IMR-90 (cell line): ENCODE measurements around the gene UBFD1. TPM values are rescaled to one million over a fixed set of nuclear protein-coding genes. Genes with fewer than 3 reads are reported as not detected.

Experiments
- ATAC-seq: fragments of 200-7000 bp; cut with Tn5 transposase; 2 replicates; pipeline ENCODE4 v1.9.1; 2020; ENCODE audit warnings: low read depth, mild to moderate bottlenecking, moderate library complexity
- BruUV-seq: library from RNA; stranded (reverse); fragments of 400-500 nt; replicated peaks from 2 replicates; lab custom pipeline; 2021; lab: Mats Ljungman, UMichigan
- CTCF ChIA-PET: fragments of 300-600 bp; formaldehyde crosslinking; extraction: SDS; loops from one replicate; lab custom pipeline; 2021; ENCODE audit warnings: antibody characterized with exemption; lab: Yijun Ruan, JAX
- POLR2A ChIA-PET: fragments of 300-600 bp; sonication (Branson Sonifier 250); formaldehyde crosslinking; loops from one replicate; lab custom pipeline; 2022; ENCODE audit warnings: antibody characterized with exemption; ENCODE audit not compliant: unreplicated experiment; lab: Charles Lee
- DNase-seq: peaks from one replicate; pipeline ENCODE4 v3.0.0; 2013
- H2AFZ ChIP-seq: replicated peaks from 2 replicates; pipeline ENCODE3; 2013; ENCODE audit warnings: low read length, mild to moderate bottlenecking; ENCODE audit not compliant: poor library complexity
- H2AK5ac ChIP-seq: 2 replicates; pipeline ENCODE4 v1.6.1; 2013; ENCODE audit warnings: low read depth, low read length, inconsistent platforms
- H2AK9ac ChIP-seq: replicated peaks from 2 replicates; pipeline ENCODE3; 2013; ENCODE audit warnings: mild to moderate bottlenecking, low read depth, low read length, moderate library complexity; ENCODE audit not compliant: poor library complexity
- H2BK120ac ChIP-seq: 2 replicates; pipeline ENCODE4 v1.6.1; 2013; ENCODE audit warnings: low read depth, low read length, inconsistent platforms
- H2BK15ac ChIP-seq: 3 replicates; pipeline ENCODE4 v1.6.1; 2013; ENCODE audit warnings: low read depth, low read length, inconsistent platforms
- H2BK20ac ChIP-seq: 2 replicates; pipeline ENCODE4 v1.6.1; 2013; ENCODE audit warnings: low read depth, mild to moderate bottlenecking, inconsistent platforms, low read length, moderate library complexity
- H2BK5ac ChIP-seq: 2 replicates; pipeline ENCODE4 v1.6.1; 2013; ENCODE audit warnings: mild to moderate bottlenecking, low read depth, low read length, inconsistent platforms; ENCODE audit not compliant: poor library complexity, severe bottlenecking
- H3K14ac ChIP-seq: replicated peaks from 2 replicates; pipeline ENCODE4 v1.6.1; 2013; ENCODE audit warnings: low read depth, low read length, inconsistent platforms
- H3K18ac ChIP-seq: 2 replicates; pipeline ENCODE4 v1.6.1; 2013; ENCODE audit warnings: low read depth, low read length, control low read depth
- H3K23ac ChIP-seq: 2 replicates; pipeline ENCODE4 v1.6.1; 2013; ENCODE audit warnings: low read depth, low read length, inconsistent platforms
- H3K27ac ChIP-seq: 2 replicates; pipeline ENCODE4 v1.5.1; 2013; ENCODE audit warnings: mild to moderate bottlenecking, control low read depth, low read length; ENCODE audit not compliant: insufficient read depth
- H3K27me3 ChIP-seq: 2 replicates; pipeline ENCODE4 v1.6.1; 2013; ENCODE audit warnings: low read length; ENCODE audit not compliant: control insufficient read depth, insufficient read depth
- H3K36me3 ChIP-seq: 2 replicates; pipeline ENCODE4 v1.6.1; 2013; ENCODE audit warnings: low read length, mixed read lengths; ENCODE audit not compliant: control insufficient read depth, insufficient read depth
- H3K4ac ChIP-seq: 2 replicates; pipeline ENCODE4 v1.6.1; 2013; ENCODE audit warnings: low read depth, low read length, inconsistent platforms
- H3K4me1 ChIP-seq: 2 replicates; pipeline ENCODE4 v1.6.1; 2013; ENCODE audit warnings: low read length, mixed read lengths; ENCODE audit not compliant: control insufficient read depth, insufficient read depth
- H3K4me2 ChIP-seq: 2 replicates; pipeline ENCODE4 v1.6.1; 2013; ENCODE audit warnings: low read depth, mild to moderate bottlenecking, control low read depth, low read length, moderate library complexity
- H3K4me3 ChIP-seq: 2 replicates; pipeline ENCODE4 v1.5.1; 2013; ENCODE audit warnings: low read depth, mild to moderate bottlenecking, control low read depth, low read length, moderate library complexity; ENCODE audit not compliant: insufficient read depth
- H3K56ac ChIP-seq: 2 replicates; pipeline ENCODE4 v1.6.1; 2013; ENCODE audit warnings: low read length, inconsistent platforms; ENCODE audit not compliant: insufficient read depth; ENCODE audit errors: extremely low read depth
- H3K79me1 ChIP-seq, 2 experiments: 2 replicates each; pipeline ENCODE4 v1.6.1; 2013; ENCODE audit warnings: low read length in 2 of 2, inconsistent platforms in 1 of 2, low read depth in 1 of 2
- H3K9ac ChIP-seq: 2 replicates; pipeline ENCODE4 v1.6.1; 2013; ENCODE audit warnings: low read depth, low read length, control low read depth
- H3K9me1 ChIP-seq: 2 replicates; pipeline ENCODE4 v1.6.1; 2013; ENCODE audit warnings: low read length, inconsistent platforms; ENCODE audit not compliant: insufficient read depth
- H3K9me3 ChIP-seq: 2 replicates; pipeline ENCODE4 v1.6.1; 2013; ENCODE audit warnings: low read length; ENCODE audit not compliant: control insufficient read depth, insufficient read depth
- H4K20me1 ChIP-seq: 2 replicates; pipeline ENCODE4 v1.6.1; 2013; ENCODE audit warnings: low read length, inconsistent platforms; ENCODE audit not compliant: insufficient read depth
- H4K5ac ChIP-seq: 2 replicates; pipeline ENCODE4 v1.6.1; 2013; ENCODE audit warnings: mild to moderate bottlenecking, low read depth, low read length, control low read depth
- H4K8ac ChIP-seq, 2 experiments: 2 replicates each; pipeline ENCODE4 v1.6.1; 2013; ENCODE audit warnings: low read depth in 2 of 2, low read length in 2 of 2, control low read depth in 1 of 2, inconsistent platforms in 1 of 2
- H4K91ac ChIP-seq: 2 replicates; pipeline ENCODE4 v1.6.1; 2013; ENCODE audit warnings: low read depth, low read length, inconsistent platforms; ENCODE audit not compliant: insufficient read depth
- BHLHE40 ChIP-seq: fragments of 150-350 bp; IDR thresholded peaks from 2 replicates; pipeline ENCODE4 v1.6.1; 2016; ENCODE audit warnings: mild to moderate bottlenecking, low read depth, low read length
- MXI1 ChIP-seq: IDR thresholded peaks from 2 replicates; pipeline ENCODE4 v1.6.1; 2012; ENCODE audit warnings: low read depth, mild to moderate bottlenecking, low read length, moderate library complexity, borderline replicate concordance
- NFE2L2 ChIP-seq: fragments of 150-350 bp; IDR thresholded peaks from 2 replicates; pipeline ENCODE4 v1.6.1; 2016; ENCODE audit warnings: low read depth, mild to moderate bottlenecking, low read length
- POLR2A ChIP-seq: IDR thresholded peaks from 2 replicates; pipeline ENCODE4 v1.6.1; 2012; ENCODE audit warnings: mild to moderate bottlenecking, low read depth, low read length
- RAD21 ChIP-seq: IDR thresholded peaks from 2 replicates; pipeline ENCODE4 v1.6.1; 2012; ENCODE audit warnings: low read length, improper control_type of control experiment
- RCOR1 ChIP-seq: IDR thresholded peaks from 2 replicates; pipeline ENCODE4 v1.6.1; 2012; ENCODE audit warnings: mild to moderate bottlenecking, low read length, improper control_type of control experiment; ENCODE audit not compliant: insufficient replicate concordance
- RFX5 ChIP-seq: IDR thresholded peaks from 2 replicates; pipeline ENCODE4 v1.8.0; 2012; ENCODE audit warnings: low read depth, mild to moderate bottlenecking, low read length, moderate library complexity
- WGBS, 2 experiments: methylation state at CpG; one replicate each; pipeline versions ENCODE4 v1.1.5 to v1.1.7; 2013; ENCODE audit warnings: missing lambda C conversion rate in 2 of 2; ENCODE audit not compliant: insufficient read length in 1 of 2; ENCODE audit errors: extremely low coverage in 2 of 2; 5-methylcytosine and 5-hydroxymethylcytosine counted together
- dilution Hi-C: fragments of 300-500 bp; cut with HindIII; formaldehyde crosslinking; loops from one replicate; pipeline ENCODE4 v1.14.3; 2018; ENCODE audit warnings: low sequenced_read_pairs; ENCODE audit not compliant: unreplicated experiment
- in situ Hi-C: fragments of 300-500 bp; cut with MboI; formaldehyde crosslinking; loops from 3 replicates; pipeline ENCODE4 v1.14.3; 2019; ENCODE audit warnings: low sequenced_read_pairs, inconsistent platforms, mixed read lengths
- intact Hi-C: fragments of 100-400 bp; cut with micrococcal nuclease; formaldehyde crosslinking; loops from 2 replicates; pipeline ENCODE4 v1.10.0; 2022
- polyA plus RNA-seq, 3 experiments: library from polyadenylated mRNA; depleted of rRNA; stranded (reverse); fragments of >200 nt; gene quantifications; 2 replicates each; pipeline ENCODE4 v1.2.3, GENCODE V29; 2012; ENCODE audit warnings: low replicate concordance in 1 of 3
- total RNA-seq: library from RNA; depleted of rRNA; stranded (reverse); fragments of >200 nt; gene quantifications from 2 replicates; pipeline ENCODE4 v1.2.3, GENCODE V29; 2012
- TF ChIP-seq, protein P1 (sequence below): conservative IDR thresholded peaks from 2 replicates; pipeline ENCODE4 v1.5.1; 2012; ENCODE audit warnings: mild to moderate bottlenecking, low read depth, low read length, improper control_type of control experiment
- TF ChIP-seq, protein P2 (sequence below): fragments of 150-350 bp; IDR thresholded peaks from 2 replicates; pipeline ENCODE4 v1.6.1; 2017; ENCODE audit warnings: mild to moderate bottlenecking, antibody characterized with exemption, low read length, low read depth

The UBFD1 gene
- total and polyA plus RNA-seq, 2 of the 4 experiments (the other 2 are of a cell fraction), result 39.3 to 55.0 TPM

DNA sequence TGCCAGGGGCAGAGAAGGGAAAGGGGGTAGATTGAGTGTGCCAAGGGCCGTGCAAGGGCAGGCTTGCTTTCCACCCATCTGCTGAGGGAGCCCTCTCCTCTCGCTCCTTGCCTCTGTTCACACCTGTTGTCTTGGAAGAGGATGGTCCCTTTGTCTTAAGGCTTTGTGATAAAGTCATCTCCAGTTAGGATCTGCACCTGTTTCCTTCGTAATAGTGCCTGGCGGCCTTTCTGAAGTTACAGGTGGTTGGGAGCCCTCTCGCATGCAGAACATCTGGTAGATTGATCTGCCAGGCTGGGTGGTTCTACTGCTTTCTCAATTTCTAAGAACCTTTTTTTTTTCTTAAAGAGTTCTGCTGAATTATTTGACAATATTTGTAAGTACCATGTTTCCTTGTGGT, 16.3 kb downstream of the UBFD1 start:
- DNase-seq (no peak), ATAC-seq (no peak)
- no peak overlapping the region for H2BK20ac ChIP-seq
- no peak overlapping the region for H3K9ac ChIP-seq
- H3K27ac ChIP-seq, result no peak overlapping the region
- ChIA-PET POLR2A (no interaction called here), CTCF (interaction anchor here (1.8 kb wide), 1 partner anchor 16 kb away, joined by 4 read pairs; the partner anchor contains the start of gene UBFD1)
- H2AFZ ChIP-seq, result no peak overlapping the region
- peaks cover 18% of the 10 kb centered on the region for H4K20me1 ChIP-seq
- no TSS peak for BruUV-seq
- H3K18ac ChIP-seq, result no peak overlapping the region
- no peak overlapping the region for H4K8ac ChIP-seq
- no peak overlapping the region for H2AK5ac ChIP-seq
- H2BK5ac ChIP-seq, result no peak overlapping the region
- no peak overlapping the region for H4K5ac ChIP-seq
- peaks cover 8 to 22% of the 10 kb centered on the region in 2 experiments for H3K79me1 ChIP-seq
- TF ChIP-seq, protein P1, sequence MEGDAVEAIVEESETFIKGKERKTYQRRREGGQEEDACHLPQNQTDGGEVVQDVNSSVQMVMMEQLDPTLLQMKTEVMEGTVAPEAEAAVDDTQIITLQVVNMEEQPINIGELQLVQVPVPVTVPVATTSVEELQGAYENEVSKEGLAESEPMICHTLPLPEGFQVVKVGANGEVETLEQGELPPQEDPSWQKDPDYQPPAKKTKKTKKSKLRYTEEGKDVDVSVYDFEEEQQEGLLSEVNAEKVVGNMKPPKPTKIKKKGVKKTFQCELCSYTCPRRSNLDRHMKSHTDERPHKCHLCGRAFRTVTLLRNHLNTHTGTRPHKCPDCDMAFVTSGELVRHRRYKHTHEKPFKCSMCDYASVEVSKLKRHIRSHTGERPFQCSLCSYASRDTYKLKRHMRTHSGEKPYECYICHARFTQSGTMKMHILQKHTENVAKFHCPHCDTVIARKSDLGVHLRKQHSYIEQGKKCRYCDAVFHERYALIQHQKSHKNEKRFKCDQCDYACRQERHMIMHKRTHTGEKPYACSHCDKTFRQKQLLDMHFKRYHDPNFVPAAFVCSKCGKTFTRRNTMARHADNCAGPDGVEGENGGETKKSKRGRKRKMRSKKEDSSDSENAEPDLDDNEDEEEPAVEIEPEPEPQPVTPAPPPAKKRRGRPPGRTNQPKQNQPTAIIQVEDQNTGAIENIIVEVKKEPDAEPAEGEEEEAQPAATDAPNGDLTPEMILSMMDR, result no peak
- no peak for TF ChIP-seq POLR2A
- TF ChIP-seq, protein P2, sequence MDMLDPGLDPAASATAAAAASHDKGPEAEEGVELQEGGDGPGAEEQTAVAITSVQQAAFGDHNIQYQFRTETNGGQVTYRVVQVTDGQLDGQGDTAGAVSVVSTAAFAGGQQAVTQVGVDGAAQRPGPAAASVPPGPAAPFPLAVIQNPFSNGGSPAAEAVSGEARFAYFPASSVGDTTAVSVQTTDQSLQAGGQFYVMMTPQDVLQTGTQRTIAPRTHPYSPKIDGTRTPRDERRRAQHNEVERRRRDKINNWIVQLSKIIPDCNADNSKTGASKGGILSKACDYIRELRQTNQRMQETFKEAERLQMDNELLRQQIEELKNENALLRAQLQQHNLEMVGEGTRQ, result no peak
- TF ChIP-seq BHLHE40, result no peak
- no peak for TF ChIP-seq MXI1
- TF ChIP-seq RAD21, result no peak
- no peak for TF ChIP-seq NFE2L2
- no peak for TF ChIP-seq RFX5
- TF ChIP-seq RCOR1, result no peak
- no peak overlapping the region for H4K91ac ChIP-seq
- no peaks in the 10 kb centered on the region for H3K27me3 ChIP-seq
- peaks cover 3% of the 10 kb centered on the region; the same call in 1 of the 2 replicates for H3K9me1 ChIP-seq
- H2BK15ac ChIP-seq, result no peak overlapping the region
- in situ Hi-C loops (loop anchor here (5.0 kb wide), 2 partner anchors 48 to 52 kb away; no protein-coding TSS in a partner anchor), dilution Hi-C loops (no loop called here), intact Hi-C loops (no loop called here)
- H3K4me3 ChIP-seq, result no peak overlapping the region
- no peak overlapping the region for H2AK9ac ChIP-seq
- H3K23ac ChIP-seq, result no peak overlapping the region
- H3K9me3 ChIP-seq, result no peaks in the 10 kb centered on the region
- no peak overlapping the region for H3K14ac ChIP-seq
- H3K36me3 ChIP-seq, result peaks cover 60% of the 10 kb centered on the region
- no CpG with 5 or more reads among the region's 5 CpGs for WGBS, 2 experiments
- no peaks in the 10 kb centered on the region for H3K4me1 ChIP-seq
- no peak overlapping the region for H3K4me2 ChIP-seq
- H3K56ac ChIP-seq, result no peak overlapping the region
- H3K4ac ChIP-seq, result no peak overlapping the region
- no peak overlapping the region for H2BK120ac ChIP-seq
